Body of pancreas (tissue), 4 donors: ENCODE measurements around the gene PLCG2.

Experiments used
- CTCF ChIP-seq, 7 experiments: fragments of 450-650 bp in 4 of 7; fragments of 200-600 bp in 3 of 7; sonication (generic) in 3 of 7; IDR thresholded peaks; one replicate each; pipeline ENCODE4 v1.5.1; 2016 to 2019; ENCODE audit warnings: antibody characterized with exemption in 7 of 7
- POLR2A ChIP-seq, 3 donors: fragments of 450-650 bp; IDR thresholded peaks; one replicate each; pipeline ENCODE4 v1.6.1; 2016; ENCODE audit warnings: antibody characterized with exemption in 3 of 3, mild to moderate bottlenecking in 2 of 3

DNA sequence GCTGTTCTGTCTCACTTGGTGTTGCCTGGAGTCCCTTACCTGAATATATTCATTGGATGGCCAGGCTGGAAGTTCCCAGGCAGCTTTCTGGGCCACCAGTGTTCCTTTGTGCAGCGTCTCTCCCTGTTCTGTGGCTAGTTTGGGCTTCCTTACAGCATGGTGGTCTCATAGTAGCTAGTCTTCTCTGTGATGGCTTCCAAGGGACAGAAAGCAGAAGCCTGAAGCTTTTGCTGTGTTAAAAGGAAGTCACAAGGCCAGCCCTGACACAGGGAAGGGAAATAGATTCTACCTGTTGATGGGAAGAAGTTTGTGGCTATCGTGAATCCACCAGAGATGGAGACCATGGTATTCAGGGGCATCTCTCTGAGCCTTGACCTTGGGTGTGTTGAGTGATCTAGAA lies 34.6 kb downstream of the PLCG2 start:
- TF ChIP-seq CTCF (IDR thresholded peaks at IDR 0.05) (no peak), POLR2A (IDR thresholded peaks at IDR 0.05) (no peak)
